Right lobe of liver (tissue), 4 donors: ENCODE results near the gene CETN3.

Source experiments
- POLR2A ChIP-seq: fragments of 450-650 bp; IDR thresholded peaks from one replicate; pipeline ENCODE4 v1.6.1; 2017; ENCODE audit warnings: antibody characterized with exemption, mild to moderate bottlenecking
- TF ChIP-seq, protein P1 (sequence below), 4 donors: fragments of 200-600 bp in 3 of 4; fragments of 450-650 bp in 1 of 4; IDR thresholded peaks; one replicate each; pipeline versions ENCODE4 v1.5.1 to v1.8.0; 2016 to 2022; ENCODE audit warnings: antibody characterized with exemption in 4 of 4, mild to moderate bottlenecking in 2 of 4
- donor health status: DM: no; HTN: no; CAD: no.
- donor health status: DM: no; HTN: no; CAD: no.
- donor health status: DM: no; HTN: yes; CAD: no.

DNA sequence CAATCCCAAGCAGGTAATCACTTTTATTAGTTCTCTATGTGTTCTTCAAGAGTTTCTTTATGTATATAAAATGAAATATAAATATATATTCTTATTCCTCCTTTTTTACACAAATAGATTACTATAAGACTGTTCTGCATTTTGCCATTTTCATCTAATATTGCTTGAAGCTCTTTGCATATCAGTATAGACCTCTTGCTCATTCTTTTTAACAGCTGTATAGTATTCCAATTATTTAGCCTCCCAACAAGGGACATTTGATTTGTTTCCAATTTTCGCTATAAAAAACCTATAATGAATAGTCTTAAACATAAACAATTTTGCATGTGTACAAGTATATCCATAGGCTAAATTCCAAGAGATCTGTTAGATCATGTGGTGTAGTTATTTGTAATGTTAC lies 25.2 kb downstream of the CETN3 start:
- TF ChIP-seq POLR2A, result no peak
- TF ChIP-seq, protein P1, sequence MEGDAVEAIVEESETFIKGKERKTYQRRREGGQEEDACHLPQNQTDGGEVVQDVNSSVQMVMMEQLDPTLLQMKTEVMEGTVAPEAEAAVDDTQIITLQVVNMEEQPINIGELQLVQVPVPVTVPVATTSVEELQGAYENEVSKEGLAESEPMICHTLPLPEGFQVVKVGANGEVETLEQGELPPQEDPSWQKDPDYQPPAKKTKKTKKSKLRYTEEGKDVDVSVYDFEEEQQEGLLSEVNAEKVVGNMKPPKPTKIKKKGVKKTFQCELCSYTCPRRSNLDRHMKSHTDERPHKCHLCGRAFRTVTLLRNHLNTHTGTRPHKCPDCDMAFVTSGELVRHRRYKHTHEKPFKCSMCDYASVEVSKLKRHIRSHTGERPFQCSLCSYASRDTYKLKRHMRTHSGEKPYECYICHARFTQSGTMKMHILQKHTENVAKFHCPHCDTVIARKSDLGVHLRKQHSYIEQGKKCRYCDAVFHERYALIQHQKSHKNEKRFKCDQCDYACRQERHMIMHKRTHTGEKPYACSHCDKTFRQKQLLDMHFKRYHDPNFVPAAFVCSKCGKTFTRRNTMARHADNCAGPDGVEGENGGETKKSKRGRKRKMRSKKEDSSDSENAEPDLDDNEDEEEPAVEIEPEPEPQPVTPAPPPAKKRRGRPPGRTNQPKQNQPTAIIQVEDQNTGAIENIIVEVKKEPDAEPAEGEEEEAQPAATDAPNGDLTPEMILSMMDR (IDR thresholded peaks at IDR 0.05), result no peak
